Stimulated activated CD8-positive, alpha-beta memory T cell treated with anti-CD3 and anti-CD28 coated beads, Interleukin-4, amount 100 ng/mL, for 4 hours (primary cell): ENCODE measurements around the gene STX5.
"Not testable (repeated sequence)": the region's sequence is repeated elsewhere in the genome, so short reads cannot be mapped to it uniquely, and the experiment has no call there.

Experiments used
- DNase-seq, 2 donors: peaks; one replicate each; pipeline ENCODE4 v3.0.0-alpha.2; 2020; ENCODE audit warnings: low read depth in 2 of 2, low spot score in 1 of 2

Gene STX5

GRCh38 chr11:62788991-62789390 lies 42.9 kb downstream of the STX5 start:
- no peak for DNase-seq

GRCh38 chr11:62787005-62787759 lies 44.7 kb downstream of the STX5 start, which contains the start of gene TMEM179B:
Gene TMEM179B, plus strand, starts transcription at chr11:62787402. Its CDS starts 30 bp downstream, at chr11:62787432.
- peak; percentile 97 to 99 for DNase-seq

GRCh38 chr11:62786318-62787004 lies 45.4 kb downstream of the STX5 start:
- DNase-seq, result peak; percentile 61 to 72

GRCh38 chr11:62782753-62783152 lies 49.1 kb downstream of the STX5 start:
- DNase-seq, result no peak

GRCh38 chr11:62778441-62778840 lies 53.4 kb downstream of the STX5 start:
- DNase-seq, result no peak

- DNase-seq, result no peak
These were observed 54.5 kb downstream of the STX5 start for GRCh38 chr11:62777389-62777788.

GRCh38 chr11:62775646-62776045 lies 56.2 kb downstream of the STX5 start:
- no peak for DNase-seq

- DNase-seq, result no peak
These were observed 57.4 kb downstream of the STX5 start for GRCh38 chr11:62774407-62774806.

- DNase-seq, result peak; percentile 83 to 88
These were observed 60.5 kb downstream of the STX5 start, which contains the start of gene TAF6L for GRCh38 chr11:62771144-62772021. Gene TAF6L, plus strand, starts transcription at chr11:62771396. Its CDS starts 4,388 bp downstream, at chr11:62775784.

- DNase-seq, result no peak
These were observed 61.1 kb downstream of the STX5 start for GRCh38 chr11:62770778-62771143.

GRCh38 chr11:62760867-62761227 lies 71.0 kb downstream of the STX5 start:
- DNase-seq, result not testable (repeated sequence)

- DNase-seq, result no peak
These were observed 73.7 kb downstream of the STX5 start for GRCh38 chr11:62757846-62758788.
